Tibial artery (tissue), 4 donors: Measurements from ENCODE around the gene MAGI2.

Source experiments
- DNase-seq, 2 donors: peaks; one replicate each; pipeline ENCODE4 v3.0.0-alpha.2; 2019
- H3K27ac ChIP-seq, 2 donors: fragments of 200-600 bp; sonication (generic) in 1 of 2; 1 replicate in 1 of 2; 2 replicates in 1 of 2; pipeline ENCODE4 v1.5.1; 2018 to 2019; ENCODE audit warnings: mild to moderate bottlenecking in 1 of 2
- H3K27me3 ChIP-seq, 2 donors: fragments of 200-600 bp; sonication (generic) in 1 of 2; one replicate each; pipeline versions ENCODE4 v1.5.1 to v1.6.0; 2016 to 2019
- H3K36me3 ChIP-seq, 3 donors: fragments of 200-600 bp; sonication (generic) in 2 of 3; one replicate each; pipeline ENCODE4 v1.5.1; 2016 to 2019; ENCODE audit warnings: mild to moderate bottlenecking in 2 of 3
- H3K4me1 ChIP-seq, 4 donors: fragments of 200-600 bp; sonication (generic) in 2 of 4; 1 replicate in 3 of 4; 2 replicates in 1 of 4; pipeline ENCODE4 v1.5.1; 2016 to 2019
- H3K4me3 ChIP-seq, 2 donors: fragments of 200-600 bp; sonication (generic) in 1 of 2; 1 replicate in 1 of 2; 2 replicates in 1 of 2; pipeline ENCODE4 v1.5.1; 2018 to 2019; ENCODE audit warnings: mild to moderate bottlenecking in 2 of 2
- H3K9me3 ChIP-seq, 3 donors: fragments of 200-600 bp; sonication (generic) in 1 of 3; one replicate each; pipeline ENCODE4 v1.5.1; 2016 to 2019
- intact Hi-C: fragments of 100-400 bp; cut with DNase I; formaldehyde crosslinking; loops from one replicate; pipeline ENCODE4 v1.15.0; 2023; ENCODE audit warnings: low total_unique reads
- TF ChIP-seq, protein P1 (sequence below), 2 experiments: fragments of 200-600 bp in 1 of 2; fragments of 450-650 bp in 1 of 2; IDR thresholded peaks; one replicate each; pipeline ENCODE4 v1.5.1; 2017 to 2019; ENCODE audit warnings: antibody characterized with exemption in 2 of 2, mild to moderate bottlenecking in 1 of 2, moderate library complexity in 1 of 2

The MAGI2 gene

DNA sequence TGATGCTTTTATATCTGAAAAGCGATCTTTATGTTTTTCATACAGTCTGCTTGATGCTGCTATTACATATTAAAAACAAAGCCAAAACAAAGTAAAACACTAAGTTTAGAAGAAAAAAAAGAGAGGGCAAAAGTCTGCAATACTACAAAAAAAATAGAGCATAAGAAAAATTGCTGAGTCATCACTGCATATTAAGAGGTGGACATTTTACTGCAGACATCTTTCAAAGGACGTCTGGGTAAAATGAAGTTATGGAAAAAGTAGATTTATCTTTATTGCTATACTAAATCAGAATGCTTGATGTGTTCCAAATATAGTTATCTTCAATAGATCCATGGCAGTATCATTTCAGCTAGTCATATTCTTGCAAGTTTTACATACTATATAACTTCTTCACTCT, 172.0 kb downstream of the MAGI2 start:
- no peaks in the 10 kb centered on the region for H3K9me3 ChIP-seq
- intact Hi-C loops = no loop called here
- H3K4me3 ChIP-seq = no peak overlapping the region
- no peaks in the 10 kb centered on the region for H3K36me3 ChIP-seq
- peaks cover 0 to 17% (median 2%) of the 10 kb centered on the region in 4 donors for H3K4me1 ChIP-seq
- H3K27me3 ChIP-seq = no peaks in the 10 kb centered on the region
- DNase-seq = no peak
- TF ChIP-seq, protein P1, sequence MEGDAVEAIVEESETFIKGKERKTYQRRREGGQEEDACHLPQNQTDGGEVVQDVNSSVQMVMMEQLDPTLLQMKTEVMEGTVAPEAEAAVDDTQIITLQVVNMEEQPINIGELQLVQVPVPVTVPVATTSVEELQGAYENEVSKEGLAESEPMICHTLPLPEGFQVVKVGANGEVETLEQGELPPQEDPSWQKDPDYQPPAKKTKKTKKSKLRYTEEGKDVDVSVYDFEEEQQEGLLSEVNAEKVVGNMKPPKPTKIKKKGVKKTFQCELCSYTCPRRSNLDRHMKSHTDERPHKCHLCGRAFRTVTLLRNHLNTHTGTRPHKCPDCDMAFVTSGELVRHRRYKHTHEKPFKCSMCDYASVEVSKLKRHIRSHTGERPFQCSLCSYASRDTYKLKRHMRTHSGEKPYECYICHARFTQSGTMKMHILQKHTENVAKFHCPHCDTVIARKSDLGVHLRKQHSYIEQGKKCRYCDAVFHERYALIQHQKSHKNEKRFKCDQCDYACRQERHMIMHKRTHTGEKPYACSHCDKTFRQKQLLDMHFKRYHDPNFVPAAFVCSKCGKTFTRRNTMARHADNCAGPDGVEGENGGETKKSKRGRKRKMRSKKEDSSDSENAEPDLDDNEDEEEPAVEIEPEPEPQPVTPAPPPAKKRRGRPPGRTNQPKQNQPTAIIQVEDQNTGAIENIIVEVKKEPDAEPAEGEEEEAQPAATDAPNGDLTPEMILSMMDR (IDR thresholded peaks at IDR 0.05) = no peak
- no peak overlapping the region for H3K27ac ChIP-seq

DNA sequence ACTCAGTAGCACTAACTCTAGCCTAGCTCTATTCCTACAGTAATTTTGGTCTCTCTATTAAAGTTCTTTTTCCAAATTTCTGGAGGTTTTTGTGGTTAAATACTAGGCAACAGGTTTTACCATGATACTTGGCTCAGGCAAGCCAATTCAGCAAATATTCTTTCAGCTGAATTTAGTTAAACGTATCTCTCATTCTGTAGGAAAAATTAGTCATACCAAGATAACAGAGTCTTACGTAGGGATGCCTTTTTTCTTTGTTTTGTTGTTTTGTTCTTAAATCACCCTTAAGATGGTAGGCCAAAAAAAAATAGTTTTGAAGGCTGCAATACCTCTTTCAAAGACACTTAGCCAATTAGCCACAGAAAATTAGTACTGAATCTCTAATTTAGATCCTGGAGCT, 180.5 kb downstream of the MAGI2 start:
- intact Hi-C loops = no loop called here
- DNase-seq = no peak
- Histone ChIP-seq H3K4me3 (no peak overlapping the region), H3K27me3 (no peaks in the 10 kb centered on the region), H3K36me3 (no peaks in the 10 kb centered on the region), H3K4me1 (no peaks in the 10 kb centered on the region), H3K9me3 (no peaks in the 10 kb centered on the region), H3K27ac (no peak overlapping the region)
- TF ChIP-seq, protein P1 (IDR thresholded peaks at IDR 0.05) = no peak

DNA sequence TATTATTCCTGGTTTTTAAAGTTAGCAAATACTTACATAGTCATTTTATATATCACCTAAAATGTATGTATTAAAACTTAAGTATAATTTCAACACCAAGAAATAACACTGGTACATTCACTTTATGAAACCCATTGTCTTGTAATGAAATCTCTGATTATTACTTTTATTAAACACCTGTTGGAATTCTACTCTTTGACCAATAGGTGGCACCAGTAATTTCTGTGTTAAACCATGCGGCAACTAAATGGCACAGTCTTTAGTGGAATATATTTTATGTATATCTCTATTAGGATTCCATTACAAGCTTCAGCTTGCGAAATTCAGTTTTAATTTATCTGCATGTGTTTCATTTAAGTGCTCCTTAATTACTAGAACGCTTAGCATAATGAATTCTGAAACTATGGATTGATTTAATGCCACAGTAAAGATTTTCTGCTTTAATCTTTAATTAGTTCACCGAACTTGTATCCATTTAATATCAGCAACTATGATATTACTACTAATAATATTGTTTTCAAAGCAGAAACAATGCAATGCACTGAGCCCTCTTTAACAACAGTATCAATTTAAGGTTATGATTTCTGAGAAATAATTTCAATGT, 181.3 kb downstream of the MAGI2 start:
- Histone ChIP-seq H3K27ac (no peak overlapping the region), H3K27me3 (no peaks in the 10 kb centered on the region), H3K4me3 (no peak overlapping the region), H3K36me3 (no peaks in the 10 kb centered on the region), H3K9me3 (no peaks in the 10 kb centered on the region), H3K4me1 (no peaks in the 10 kb centered on the region)
- DNase-seq = no peak
- intact Hi-C loops = no loop called here
- TF ChIP-seq, protein P1 (IDR thresholded peaks at IDR 0.05) = peak; percentile 38 to 53

DNA sequence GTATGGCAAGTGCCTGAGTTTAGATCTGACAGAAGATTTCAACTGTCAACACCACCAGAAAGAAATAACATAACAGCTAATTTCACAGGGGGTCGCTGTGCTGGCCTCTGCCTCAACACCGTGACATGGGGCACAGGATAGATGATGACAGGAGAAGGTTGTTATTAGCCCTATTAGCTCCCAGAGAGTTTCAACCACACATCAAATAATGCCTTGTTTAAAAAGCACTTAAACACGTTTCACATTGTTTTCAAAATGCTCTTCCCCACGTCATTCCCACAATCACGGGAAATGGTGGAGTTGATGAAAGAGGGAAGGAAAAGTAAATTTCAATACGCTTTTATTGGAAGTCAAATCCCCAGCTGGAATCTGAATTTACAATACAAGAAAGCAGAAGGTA, 184.7 kb downstream of the MAGI2 start:
- Histone ChIP-seq H3K36me3 (no peaks in the 10 kb centered on the region), H3K9me3 (no peaks in the 10 kb centered on the region), H3K27me3 (no peaks in the 10 kb centered on the region), H3K4me1 (peaks cover 0 to 5% (median 0%) of the 10 kb centered on the region in 4 donors), H3K4me3 (no peak overlapping the region), H3K27ac (no peak overlapping the region)
- intact Hi-C loops = no loop called here
- DNase-seq = no peak
- TF ChIP-seq, protein P1 (IDR thresholded peaks at IDR 0.05) = no peak

DNA sequence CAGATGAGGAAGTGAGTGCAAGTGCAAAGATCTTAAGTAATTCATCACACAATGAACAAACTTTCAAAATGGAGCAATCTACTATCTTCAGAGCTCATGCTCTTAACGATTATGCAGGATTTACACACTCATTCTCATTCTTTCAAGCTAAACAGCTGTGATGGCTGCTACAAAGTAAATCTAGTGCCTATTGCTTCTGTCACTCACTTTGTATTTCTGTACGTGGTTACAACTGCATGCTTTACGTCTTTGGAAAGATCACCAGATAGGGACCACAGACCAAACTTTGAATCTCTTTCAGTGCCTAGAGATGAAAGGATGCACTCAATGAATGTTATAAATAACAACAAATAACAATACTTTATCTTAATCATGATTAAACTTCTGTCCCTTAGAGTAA, 194.6 kb downstream of the MAGI2 start:
- Histone ChIP-seq H3K36me3 (no peaks in the 10 kb centered on the region), H3K9me3 (no peaks in the 10 kb centered on the region), H3K4me1 (no peaks in the 10 kb centered on the region), H3K27me3 (no peaks in the 10 kb centered on the region), H3K27ac (no peak overlapping the region), H3K4me3 (no peak overlapping the region)
- no peak for DNase-seq
- intact Hi-C loops = no loop called here
- TF ChIP-seq, protein P1 (IDR thresholded peaks at IDR 0.05) = no peak

DNA sequence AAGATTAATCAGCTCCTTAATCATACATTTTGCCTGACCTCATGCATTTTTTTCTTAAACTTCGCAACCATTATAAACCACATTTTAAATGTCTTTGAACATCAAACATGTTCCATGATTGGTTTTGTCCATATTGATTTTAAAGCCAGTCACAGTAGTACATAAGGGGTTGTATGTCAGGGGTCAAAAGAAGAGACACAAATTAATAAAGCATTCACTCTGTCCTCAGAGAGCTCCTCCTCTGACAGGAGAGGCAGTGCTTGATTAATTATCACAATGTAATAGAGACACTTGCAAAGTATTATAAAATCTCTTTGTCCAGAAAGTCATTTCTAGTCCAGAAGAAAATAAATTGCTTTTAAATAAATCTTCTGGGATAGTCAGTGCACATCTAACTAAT, 195.5 kb downstream of the MAGI2 start:
- Histone ChIP-seq H3K4me3 (no peak overlapping the region), H3K4me1 (no peaks in the 10 kb centered on the region), H3K9me3 (no peaks in the 10 kb centered on the region), H3K27me3 (no peaks in the 10 kb centered on the region), H3K27ac (no peak overlapping the region), H3K36me3 (no peaks in the 10 kb centered on the region)
- TF ChIP-seq, protein P1 (IDR thresholded peaks at IDR 0.05) = no peak
- intact Hi-C loops = no loop called here
- no peak for DNase-seq
